Activated T-cell treated with anti-CD3 and anti-CD28 coated beads for 4 hours (primary cell): ENCODE measurements around the gene OS9.
"Not testable (repeated sequence)": the region's sequence is repeated elsewhere in the genome, so short reads cannot be mapped to it uniquely, and the experiment has no call there.

Source experiments
- DNase-seq: peaks from one replicate; pipeline ENCODE4 v3.0.0-alpha.2; 2020

OS9 gene

GRCh38 chr12:57694459-57695019 lies 607 bp downstream of the OS9 start:
- DNase-seq = no peak

GRCh38 chr12:57695770-57696432 lies 2.0 kb downstream of the OS9 start:
- no peak for DNase-seq

- DNase-seq = no peak
These were observed 3.1 kb downstream of the OS9 start for GRCh38 chr12:57697076-57697475.

- no peak for DNase-seq
These were observed 4.5 kb downstream of the OS9 start for GRCh38 chr12:57698414-57698813.

GRCh38 chr12:57700317-57700716 lies 6.4 kb downstream of the OS9 start:
- no peak for DNase-seq

GRCh38 chr12:57707250-57707649 lies 13.3 kb downstream of the OS9 start:
- no peak for DNase-seq

- no peak for DNase-seq
These were observed 14.4 kb downstream of the OS9 start for GRCh38 chr12:57708296-57708695.

- no peak for DNase-seq
These were observed 18.8 kb downstream of the OS9 start for GRCh38 chr12:57712701-57713100.

GRCh38 chr12:57713209-57713608 lies 19.3 kb downstream of the OS9 start:
- DNase-seq = no peak

GRCh38 chr12:57715036-57715748 lies 21.3 kb downstream of the OS9 start:
- not testable (repeated sequence) for DNase-seq

- no peak for DNase-seq
These were observed 21.9 kb downstream of the OS9 start for GRCh38 chr12:57715786-57716185.

- no peak for DNase-seq
These were observed 22.4 kb downstream of the OS9 start for GRCh38 chr12:57716305-57716704.

GRCh38 chr12:57717131-57717530 lies 23.2 kb downstream of the OS9 start:
- no peak for DNase-seq

- DNase-seq = no peak
These were observed 24.1 kb downstream of the OS9 start for GRCh38 chr12:57717846-57718640.

GRCh38 chr12:57718641-57719528 lies 25.0 kb downstream of the OS9 start:
- no peak for DNase-seq

- no peak for DNase-seq
These were observed 26.1 kb downstream of the OS9 start for GRCh38 chr12:57719777-57720605.

GRCh38 chr12:57720606-57721595 lies 27.0 kb downstream of the OS9 start:
- no peak for DNase-seq

GRCh38 chr12:57721846-57722608 lies 28.1 kb downstream of the OS9 start:
- DNase-seq = not testable (repeated sequence)
